ENCODE data around the gene PI4K2A.

DNA sequence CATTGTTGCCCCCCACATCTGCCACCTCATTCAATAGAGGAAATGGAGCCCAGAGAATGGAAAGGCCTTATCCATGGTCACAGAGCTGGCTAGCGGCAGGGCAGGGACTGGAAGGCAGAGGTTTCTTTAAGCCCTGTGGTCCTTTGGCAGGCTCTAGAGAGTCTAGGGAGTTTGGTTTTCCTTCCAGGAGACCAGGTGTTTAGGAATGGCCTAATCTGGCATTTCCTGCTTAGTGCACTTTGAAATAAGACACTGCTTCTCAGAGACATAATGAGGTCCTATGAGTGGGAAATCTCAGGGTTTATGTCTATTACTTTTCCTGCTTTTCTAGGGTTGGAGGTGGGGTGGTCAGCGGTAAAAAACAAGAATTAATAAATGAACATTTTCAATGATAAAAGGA is 79.1 kb downstream of the PI4K2A start:
- TF ChIP-seq CTCF (optimal IDR thresholded peaks at IDR 0.05 in 1 of 3, IDR thresholded peaks at IDR 0.05 in 1 of 3, conservative IDR thresholded peaks at IDR 0.05 in 1 of 3; ENCODE audit: extremely low read depth in 1 of 3, insufficient read depth in 2 of 3, low read length in 3 of 3) = no peak
- no peak for TF ChIP-seq EZH2 (IDR thresholded peaks at IDR 0.05; ENCODE audit: low read length)

Data from keratinocyte (primary cell).